Ovary (tissue), 9 donors: ENCODE measurements around the gene PALS2. TPM values are rescaled to one million over a fixed set of nuclear protein-coding genes. Genes with fewer than 3 reads are reported as not detected.

Experiments
- DNase-seq, 5 donors: peaks; one replicate each; pipeline ENCODE4 v3.0.0-alpha.2; 2019 to 2020
- H3K27ac ChIP-seq, 2 donors: fragments of 200-600 bp; one replicate each; pipeline versions ENCODE4 v1.5.1 to v1.8.0; 2019 to 2022
- H3K27me3 ChIP-seq: fragments of 200-600 bp; one replicate; pipeline ENCODE4 v1.8.0; 2022
- H3K36me3 ChIP-seq: fragments of 200-600 bp; sonication (generic); one replicate; pipeline ENCODE4 v1.5.1; 2019
- H3K4me1 ChIP-seq: one replicate; pipeline ENCODE4 v1.8.1; 2013; ENCODE audit warnings: mild to moderate bottlenecking, moderate library complexity; ENCODE audit not compliant: insufficient read depth
- H3K4me3 ChIP-seq: fragments of 200-600 bp; sonication (generic); one replicate; pipeline ENCODE4 v1.5.1; 2017
- H3K9me3 ChIP-seq, 2 donors: fragments of 200-600 bp in 1 of 2; sonication (generic) in 1 of 2; one replicate each; pipeline versions ENCODE4 v1.5.1 to v1.8.1; 2013 to 2019; ENCODE audit warnings: mild to moderate bottlenecking in 1 of 2, moderate library complexity in 1 of 2
- CTCF ChIP-seq, 3 donors: fragments of 450-650 bp in 2 of 3; fragments of 200-600 bp in 1 of 3; IDR thresholded peaks; one replicate each; pipeline versions ENCODE4 v1.5.1 to v1.8.0; 2016 to 2022; ENCODE audit warnings: antibody characterized with exemption in 3 of 3, mild to moderate bottlenecking in 1 of 3
- EP300 ChIP-seq: sonication (generic); formaldehyde crosslinking; IDR thresholded peaks from one replicate; pipeline ENCODE4 v1.6.1; 2017; ENCODE audit warnings: antibody characterized with exemption
- POLR2A ChIP-seq: fragments of 450-650 bp; IDR thresholded peaks from one replicate; pipeline ENCODE4 v1.6.1; 2017; ENCODE audit warnings: antibody characterized with exemption, mild to moderate bottlenecking, moderate library complexity
- WGBS, 3 donors: extraction: QIAGEN DNeasy Blood & Tissue Kit in 1 of 3; methylation state at CpG; one replicate each; pipeline versions ENCODE4 v1.1.5 to v1.1.7; 2013 to 2017; 5-methylcytosine and 5-hydroxymethylcytosine counted together
- intact Hi-C, 4 donors: fragments of 100-400 bp; cut with DNase I; formaldehyde crosslinking; loops; one replicate each; pipeline versions ENCODE4 v1.11.0 to v1.15.1; 2022 to 2023
- polyA plus RNA-seq, 2 donors: library from polyadenylated mRNA; stranded (reverse); fragments of 200-250 nt in 1 of 2; fragments of 350-450 nt in 1 of 2; fragmentation: Illumina TruSeq in 1 of 2; extraction: RNeasy Lipid Tissue Mini Kit (QIAGEN cat#74804) in 1 of 2; gene quantifications; one replicate each; pipeline ENCODE4 v1.2.3, GENCODE V29; 2013 to 2014
- total RNA-seq, 7 donors: library from RNA; depleted of rRNA in 2 of 7; stranded (reverse); fragments of >200 nt in 2 of 7; fragmentation: NEBNext Ultra II Directional in 3 of 7; extraction: Animal tissue kit (Norgen Biotek cat#: 25700) in 3 of 7; gene quantifications; one replicate each; pipeline versions ENCODE4 v1.1.0 to v1.2.4, GENCODE V29; 2016 to 2023
- donor health status: DM: no; HTN: no; CAD: no; lungs with moderate emphysema.
- donor health status: DM: no; HTN: no; CAD: no.
- donor health status: Bipolar disorder and iron deficiency.
- donor health status: DM: yes; HTN: yes; CAD: no.
- donor health status: DM: no; HTN: no; CAD: no.
- donor health status: DM: yes; HTN: yes; CAD: no.

Gene PALS2
- total and polyA plus RNA-seq, 9 donors, result 4.9 to 271 (median 57.9) TPM

GRCh38 chr7:24609570-24609969 is 36.3 kb downstream of the PALS2 start:
- no peak overlapping the region for H3K4me3 ChIP-seq
- TF ChIP-seq POLR2A, result no peak
- no peak for TF ChIP-seq CTCF (IDR thresholded peaks at IDR 0.05)
- TF ChIP-seq EP300, result no peak
- peaks cover 7% of the 10 kb centered on the region for H3K4me1 ChIP-seq
- intact Hi-C loops, result no loop called here
- H3K27me3 ChIP-seq, result no peaks in the 10 kb centered on the region
- H3K9me3 ChIP-seq, result no peaks in the 10 kb centered on the region
- DNase-seq, result no peak
- H3K27ac ChIP-seq, result no peak overlapping the region
- 83 to 90% (median 90%) methylated on average over 2 of the region's 2 CpGs for WGBS, 3 donors
- H3K36me3 ChIP-seq, result no peaks in the 10 kb centered on the region

GRCh38 chr7:24611130-24611529 is 37.9 kb downstream of the PALS2 start:
- 83 to 94% (median 86%) methylated on average over 3 of the region's 3 CpGs for WGBS, 3 donors
- H3K27me3 ChIP-seq, result no peaks in the 10 kb centered on the region
- no peak overlapping the region for H3K27ac ChIP-seq
- no peaks in the 10 kb centered on the region for H3K9me3 ChIP-seq
- H3K4me3 ChIP-seq, result no peak overlapping the region
- H3K36me3 ChIP-seq, result no peaks in the 10 kb centered on the region
- TF ChIP-seq EP300 (no peak), POLR2A (no peak), CTCF (IDR thresholded peaks at IDR 0.05) (no peak)
- intact Hi-C loops, result no loop called here
- peaks cover 7% of the 10 kb centered on the region for H3K4me1 ChIP-seq
- no peak for DNase-seq

- H3K4me1 ChIP-seq, result no peaks in the 10 kb centered on the region
- intact Hi-C loops, result no loop called here
- no peaks in the 10 kb centered on the region for H3K27me3 ChIP-seq
- TF ChIP-seq EP300, result no peak
- TF ChIP-seq CTCF (IDR thresholded peaks at IDR 0.05), result no peak
- no peak for TF ChIP-seq POLR2A
- no peaks in the 10 kb centered on the region for H3K9me3 ChIP-seq
- WGBS, 3 donors, result 86 to 96% (median 94%) methylated on average over 2 of the region's 2 CpGs
- no peak for DNase-seq
- no peak overlapping the region for H3K4me3 ChIP-seq
- H3K27ac ChIP-seq, result no peak overlapping the region
- H3K36me3 ChIP-seq, result no peaks in the 10 kb centered on the region
These were observed 44.8 kb downstream of the PALS2 start for GRCh38 chr7:24617957-24618616.

- no peak for DNase-seq
- no peaks in the 10 kb centered on the region for H3K36me3 ChIP-seq
- 95 to 96% (median 96%) methylated on average over 3 of the region's 3 CpGs for WGBS, 3 donors
- intact Hi-C loops, result no loop called here
- H3K27ac ChIP-seq, result no peak overlapping the region
- H3K4me3 ChIP-seq, result no peak overlapping the region
- no peaks in the 10 kb centered on the region for H3K27me3 ChIP-seq
- no peak for TF ChIP-seq EP300
- no peaks in the 10 kb centered on the region for H3K9me3 ChIP-seq
- no peaks in the 10 kb centered on the region for H3K4me1 ChIP-seq
These were observed 46.7 kb downstream of the PALS2 start for GRCh38 chr7:24619978-24620377.

GRCh38 chr7:24622646-24623182 is 49.5 kb downstream of the PALS2 start:
- intact Hi-C loops, result no loop called here
- WGBS, 3 donors, result 3 to 39% (median 13%) methylated on average over 1 of the region's 1 CpG
- no peak for DNase-seq
- TF ChIP-seq CTCF (IDR thresholded peaks at IDR 0.05) (no peak), EP300 (no peak), POLR2A (no peak)
- Histone ChIP-seq H3K27ac (no peak overlapping the region), H3K4me3 (no peak overlapping the region), H3K36me3 (no peaks in the 10 kb centered on the region), H3K9me3 (no peaks in the 10 kb centered on the region), H3K27me3 (no peaks in the 10 kb centered on the region), H3K4me1 (no peaks in the 10 kb centered on the region)
